D721Med (cell line): Measurements from ENCODE around the gene SPRED2.
"Not testable (repeated sequence)": the region's sequence is repeated elsewhere in the genome, so short reads cannot be mapped to it uniquely, and the experiment has no call there.

ENCODE experiments used
- DNase-seq: peaks from one replicate; pipeline ENCODE4 v3.0.0; 2011; ENCODE audit warnings: low spot score; ENCODE audit not compliant: insufficient read length
- FAIRE-seq: peaks from 2 replicates; lab custom pipeline; 2011; peaks lifted over from hg19 to GRCh38; lab: Jason Lieb, UNC
- CTCF ChIP-seq: IDR thresholded peaks from 2 replicates; pipeline ENCODE4 v1.5.1; 2012; ENCODE audit warnings: mild to moderate bottlenecking, control low read depth; ENCODE audit not compliant: insufficient read depth; ENCODE audit errors: missing control alignments

Gene SPRED2

GRCh38 chr2:65344689-65345088, 87.7 kb downstream of the SPRED2 start:
- DNase-seq (no peak), FAIRE-seq (no peak)
- no peak for TF ChIP-seq CTCF

GRCh38 chr2:65344182-65344581, 88.2 kb downstream of the SPRED2 start:
- FAIRE-seq (no peak), DNase-seq (no peak)
- no peak for TF ChIP-seq CTCF

GRCh38 chr2:65343386-65343785, 89.0 kb downstream of the SPRED2 start:
- no peak for DNase-seq
- TF ChIP-seq CTCF: no peak
- FAIRE-seq: no peak

GRCh38 chr2:65340898-65341681, 91.3 kb downstream of the SPRED2 start:
- DNase-seq (no peak), FAIRE-seq (no peak)

GRCh38 chr2:65339648-65340047, 92.8 kb downstream of the SPRED2 start:
- no peak for FAIRE-seq
- TF ChIP-seq CTCF: no peak
- no peak for DNase-seq

More at GRCh38 chr2:65340898-65341681, 91.3 kb downstream of the SPRED2 start:
- TF ChIP-seq CTCF: no peak

- not testable (repeated sequence) for DNase-seq, FAIRE-seq
These were observed 93.4 kb downstream of the SPRED2 start for GRCh38 chr2:65338830-65339495.

GRCh38 chr2:65337915-65338314, 94.5 kb downstream of the SPRED2 start:
- DNase-seq, FAIRE-seq: not testable (repeated sequence)

- no peak for FAIRE-seq
- DNase-seq: no peak
- TF ChIP-seq CTCF: no peak
These were observed 97.7 kb downstream of the SPRED2 start for GRCh38 chr2:65334714-65335113.
